Upper lobe of left lung (tissue), 6 donors: Measurements from ENCODE around the gene PSME2. TPM values are rescaled to one million over a fixed set of nuclear protein-coding genes. Genes with fewer than 3 reads are reported as not detected.

Source experiments
- ATAC-seq, 2 donors: fragments of 200-7000 bp; cut with Tn5 transposase; one replicate each; pipeline ENCODE4 v1.9.1; 2022; ENCODE audit warnings: mild to moderate bottlenecking in 2 of 2, moderate library complexity in 2 of 2; ENCODE audit not compliant: low FRiP score in 2 of 2
- DNase-seq, 2 donors: peaks; one replicate each; pipeline ENCODE4 v3.0.0-alpha.2; 2019 to 2020
- H3K27ac ChIP-seq, 4 donors: fragments of 200-600 bp; sonication (generic); one replicate each; pipeline ENCODE4 v1.5.1; 2016 to 2019
- H3K27me3 ChIP-seq, 4 donors: fragments of 200-600 bp; sonication (generic); one replicate each; pipeline ENCODE4 v1.5.1; 2017 to 2019
- H3K36me3 ChIP-seq, 4 donors: fragments of 200-600 bp; sonication (generic); one replicate each; pipeline ENCODE4 v1.5.1; 2016 to 2019
- H3K4me1 ChIP-seq, 4 donors: fragments of 200-600 bp; sonication (generic); one replicate each; pipeline ENCODE4 v1.5.1; 2018 to 2019
- H3K4me3 ChIP-seq, 4 donors: fragments of 200-600 bp; sonication (generic); one replicate each; pipeline ENCODE4 v1.5.1; 2017 to 2019; ENCODE audit warnings: mild to moderate bottlenecking in 2 of 4, moderate library complexity in 1 of 4
- H3K9me3 ChIP-seq, 4 donors: fragments of 200-600 bp; sonication (generic); one replicate each; pipeline ENCODE4 v1.5.1; 2018 to 2019
- EP300 ChIP-seq, 4 donors: sonication (generic); formaldehyde crosslinking; IDR thresholded peaks; one replicate each; pipeline ENCODE4 v1.5.1; 2017; ENCODE audit warnings: antibody characterized with exemption in 4 of 4, control low read depth in 2 of 4
- POLR2A ChIP-seq, 4 donors: fragments of 450-650 bp; IDR thresholded peaks; one replicate each; pipeline ENCODE4 v1.5.1; 2016 to 2017; ENCODE audit warnings: antibody characterized with exemption in 4 of 4, mild to moderate bottlenecking in 2 of 4
- POLR2AphosphoS5 ChIP-seq, 2 donors: sonication (generic); formaldehyde crosslinking; IDR thresholded peaks; one replicate each; pipeline ENCODE4 v1.5.1; 2017; ENCODE audit warnings: antibody characterized with exemption in 2 of 2
- whole genome bisulfite sequencing, 2 donors: methylation state at CpG; one replicate each; pipeline ENCODE4 v1.1.5; 2017 to 2018; 5-methylcytosine and 5-hydroxymethylcytosine counted together
- total RNA-seq, 6 donors: library from RNA; depleted of rRNA in 4 of 6; stranded (reverse); fragments of >200 nt in 4 of 6; gene quantifications; one replicate each; pipeline versions ENCODE4 v1.1.0 to v1.2.1, GENCODE V29; 2016 to 2021
- TF ChIP-seq, protein P1 (sequence below), 6 experiments: fragments of 450-650 bp in 4 of 6; fragments of 200-600 bp in 2 of 6; sonication (generic) in 2 of 6; IDR thresholded peaks; one replicate each; pipeline ENCODE4 v1.5.1; 2016 to 2019; ENCODE audit warnings: antibody characterized with exemption in 6 of 6
- donor health status: DM: no; HTN: no; CAD: no; lungs with moderate emphysema.
- donor health status: DM: no; HTN: yes; CAD: no; lungs with severe emphysema.

The PSME2 gene
- total RNA-seq, 6 donors from 2014 or later = 58.5 to 144 (median 84.4) TPM

DNA sequence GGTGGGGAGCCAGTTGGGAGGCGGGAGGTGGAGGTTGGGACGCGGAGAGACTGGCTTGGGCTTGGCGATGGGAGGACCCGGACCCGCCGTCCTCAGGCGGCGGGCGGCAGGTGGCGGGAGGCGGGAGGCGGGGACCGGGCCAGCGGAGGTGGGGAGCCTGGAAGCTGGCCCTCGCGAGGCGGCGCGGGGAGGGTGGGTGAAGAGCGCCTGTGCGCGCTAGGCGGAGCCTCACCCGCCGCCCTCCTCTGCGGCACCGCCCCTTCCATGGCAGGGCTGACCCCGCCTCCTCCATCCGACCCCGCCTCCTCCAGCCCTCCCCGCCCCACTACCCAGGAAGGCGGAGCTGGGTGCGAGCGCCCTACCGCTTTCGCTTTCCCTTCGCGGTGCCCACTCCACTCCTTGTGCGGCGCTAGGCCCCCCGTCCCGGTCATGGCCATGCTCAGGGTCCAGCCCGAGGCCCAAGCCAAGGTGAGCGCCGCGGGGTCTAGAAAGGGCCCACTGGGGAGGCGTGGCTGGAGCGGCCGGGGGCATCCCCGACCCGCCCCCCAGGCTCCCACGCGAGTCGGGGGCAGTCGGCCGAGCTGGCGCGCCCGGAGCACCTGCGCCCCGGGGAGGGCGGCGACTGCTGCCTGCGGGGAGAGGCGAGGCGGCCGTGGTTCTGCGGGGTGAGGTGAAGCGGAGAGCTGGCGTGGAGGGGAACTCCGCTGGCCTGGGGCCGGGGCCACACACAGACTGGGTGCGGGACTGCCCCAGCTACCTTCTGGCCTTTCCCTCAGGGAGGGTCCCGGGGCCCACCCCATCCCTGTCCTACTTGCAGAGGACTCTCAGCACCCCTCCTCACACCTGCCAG lies 10.4 kb downstream of the PSME2 start, which contains the start of gene PSME1:
Gene PSME1, plus strand, starts transcription at position 361 of the 850 bp plus-strand sequence. Its CDS starts 69 bp downstream, at position 430.
- Histone ChIP-seq H3K4me1 (peaks cover 23 to 54% (median 35%) of the 10 kb centered on the region in 4 donors), H3K36me3 (peaks cover 4 to 24% (median 20%) of the 10 kb centered on the region in 4 donors), H3K27me3 (no peaks in the 10 kb centered on the region), H3K27ac (peak within 1 kb of the TSS; percentile 87 to 96 (median 94)), H3K4me3 (peak within 1 kb of the TSS; percentile 73 to 97 (median 88)), H3K9me3 (no peaks in the 10 kb centered on the region)
- TF ChIP-seq EP300 (IDR thresholded peaks at IDR 0.05) (peak in 1 of 4 donors; percentile 42), POLR2A (IDR thresholded peaks at IDR 0.05) (peak in 2 of 4 donors; percentile 73 to 76), POLR2AphosphoS5 (IDR thresholded peaks at IDR 0.05) (peak; percentile 84 to 90)
- TF ChIP-seq, protein P1, sequence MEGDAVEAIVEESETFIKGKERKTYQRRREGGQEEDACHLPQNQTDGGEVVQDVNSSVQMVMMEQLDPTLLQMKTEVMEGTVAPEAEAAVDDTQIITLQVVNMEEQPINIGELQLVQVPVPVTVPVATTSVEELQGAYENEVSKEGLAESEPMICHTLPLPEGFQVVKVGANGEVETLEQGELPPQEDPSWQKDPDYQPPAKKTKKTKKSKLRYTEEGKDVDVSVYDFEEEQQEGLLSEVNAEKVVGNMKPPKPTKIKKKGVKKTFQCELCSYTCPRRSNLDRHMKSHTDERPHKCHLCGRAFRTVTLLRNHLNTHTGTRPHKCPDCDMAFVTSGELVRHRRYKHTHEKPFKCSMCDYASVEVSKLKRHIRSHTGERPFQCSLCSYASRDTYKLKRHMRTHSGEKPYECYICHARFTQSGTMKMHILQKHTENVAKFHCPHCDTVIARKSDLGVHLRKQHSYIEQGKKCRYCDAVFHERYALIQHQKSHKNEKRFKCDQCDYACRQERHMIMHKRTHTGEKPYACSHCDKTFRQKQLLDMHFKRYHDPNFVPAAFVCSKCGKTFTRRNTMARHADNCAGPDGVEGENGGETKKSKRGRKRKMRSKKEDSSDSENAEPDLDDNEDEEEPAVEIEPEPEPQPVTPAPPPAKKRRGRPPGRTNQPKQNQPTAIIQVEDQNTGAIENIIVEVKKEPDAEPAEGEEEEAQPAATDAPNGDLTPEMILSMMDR (IDR thresholded peaks at IDR 0.05) = peak in 2 of 6 experiments; percentile 17 to 20
- ATAC-seq (peak; percentile 99), DNase-seq (peak; percentile 97 to 98)
- WGBS, 2 donors = 0% methylated on average over 52 of the region's 75 CpGs; no CpG with 5 or more reads in 1 of the 2 donors

DNA sequence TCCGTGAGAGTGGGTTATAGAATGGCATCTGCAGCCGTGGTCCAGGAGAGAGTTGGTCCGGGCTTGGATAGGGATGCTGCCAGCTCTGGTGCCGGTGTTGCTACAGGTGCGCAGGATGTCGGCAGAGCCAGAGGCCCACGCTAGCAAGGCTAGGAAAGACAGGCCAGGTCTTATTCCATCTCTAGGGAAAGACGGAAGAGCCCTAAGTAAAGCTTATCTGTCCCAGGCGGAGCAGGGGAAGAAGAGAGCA lies 10.9 kb downstream of the PSME2 start:
- peaks cover 20 to 49% (median 37%) of the 10 kb centered on the region in 4 donors for H3K4me1 ChIP-seq
- TF ChIP-seq EP300 (IDR thresholded peaks at IDR 0.05) (no peak), POLR2AphosphoS5 (IDR thresholded peaks at IDR 0.05) (no peak), POLR2A (IDR thresholded peaks at IDR 0.05) (no peak)
- TF ChIP-seq, protein P1 (IDR thresholded peaks at IDR 0.05) = no peak
- H3K27ac ChIP-seq = peak overlapping the region; percentile 87 to 96 (median 94)
- ATAC-seq (no peak), DNase-seq (no peak)
- peak overlapping the region; percentile 12 to 91 (median 80) for H3K4me3 ChIP-seq
- H3K36me3 ChIP-seq = peaks cover 4 to 24% (median 20%) of the 10 kb centered on the region in 4 donors
- 6 to 8% methylated on average over 8 to 9 of the region's 9 CpGs for WGBS, 2 donors
- H3K27me3 ChIP-seq = no peaks in the 10 kb centered on the region
- no peaks in the 10 kb centered on the region for H3K9me3 ChIP-seq

DNA sequence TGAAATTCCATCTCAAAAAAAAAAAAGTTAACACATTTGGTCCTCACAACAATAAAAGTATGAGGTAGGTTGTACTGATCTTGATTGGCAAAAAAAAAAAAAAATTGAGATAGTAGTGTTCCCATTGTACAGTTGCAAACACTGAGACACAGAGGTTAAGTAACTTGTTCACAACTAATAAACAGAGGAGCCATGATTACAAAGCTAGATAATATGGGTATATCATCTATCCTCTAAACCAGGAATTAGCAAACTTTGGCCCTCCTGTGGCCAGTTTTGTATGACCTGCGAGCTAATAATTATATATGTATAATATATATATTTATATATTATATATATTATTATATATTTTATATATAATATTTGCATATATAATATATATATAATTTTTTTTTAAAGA lies 12.7 kb downstream of the PSME2 start:
- peaks cover 4 to 14% (median 13%) of the 10 kb centered on the region in 4 donors for H3K36me3 ChIP-seq
- no peaks in the 10 kb centered on the region for H3K27me3 ChIP-seq
- DNase-seq = no peak
- TF ChIP-seq POLR2A (IDR thresholded peaks at IDR 0.05) (no peak), EP300 (IDR thresholded peaks at IDR 0.05) (no peak), POLR2AphosphoS5 (IDR thresholded peaks at IDR 0.05) (no peak)
- TF ChIP-seq, protein P1 (IDR thresholded peaks at IDR 0.05) = no peak
- H3K27ac ChIP-seq = no peak overlapping the region
- H3K4me1 ChIP-seq = peaks cover 13 to 33% (median 25%) of the 10 kb centered on the region in 4 donors
- ATAC-seq = no peak
- no peak overlapping the region for H3K4me3 ChIP-seq
- 92 to 100% methylated on average over 1 of the region's 1 CpG for WGBS, 2 donors
- H3K9me3 ChIP-seq = no peaks in the 10 kb centered on the region

DNA sequence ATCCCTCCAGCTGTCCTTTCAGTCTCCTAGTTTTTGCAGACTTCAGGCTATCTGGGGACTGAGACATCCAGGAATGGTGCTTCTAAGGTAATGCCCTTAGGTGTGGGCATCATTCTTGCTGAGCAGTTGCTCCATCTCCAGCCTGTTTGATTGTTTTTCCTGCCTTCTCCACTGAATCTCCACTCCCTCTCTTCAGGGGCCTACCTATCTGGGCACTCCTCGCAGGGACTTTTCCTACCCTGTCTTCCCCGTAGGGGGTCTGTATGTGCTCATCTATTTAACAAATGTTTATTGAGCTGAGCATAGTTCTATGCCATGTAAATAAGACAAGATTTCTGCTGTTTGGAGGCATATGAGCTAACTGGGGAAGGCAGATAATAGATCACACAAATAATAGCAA lies 13.4 kb downstream of the PSME2 start:
- H3K4me1 ChIP-seq = peaks cover 13 to 32% (median 25%) of the 10 kb centered on the region in 4 donors
- no peak overlapping the region for H3K4me3 ChIP-seq
- H3K27ac ChIP-seq = no peak overlapping the region
- TF ChIP-seq EP300 (IDR thresholded peaks at IDR 0.05) = no peak
- no peaks in the 10 kb centered on the region for H3K27me3 ChIP-seq
- H3K9me3 ChIP-seq = no peaks in the 10 kb centered on the region
- H3K36me3 ChIP-seq = peaks cover 0 to 6% (median 6%) of the 10 kb centered on the region in 4 donors
- no peak for DNase-seq
- no peak for ATAC-seq
- WGBS, 2 donors = 93 to 96% methylated on average over 2 of the region's 2 CpGs

DNA sequence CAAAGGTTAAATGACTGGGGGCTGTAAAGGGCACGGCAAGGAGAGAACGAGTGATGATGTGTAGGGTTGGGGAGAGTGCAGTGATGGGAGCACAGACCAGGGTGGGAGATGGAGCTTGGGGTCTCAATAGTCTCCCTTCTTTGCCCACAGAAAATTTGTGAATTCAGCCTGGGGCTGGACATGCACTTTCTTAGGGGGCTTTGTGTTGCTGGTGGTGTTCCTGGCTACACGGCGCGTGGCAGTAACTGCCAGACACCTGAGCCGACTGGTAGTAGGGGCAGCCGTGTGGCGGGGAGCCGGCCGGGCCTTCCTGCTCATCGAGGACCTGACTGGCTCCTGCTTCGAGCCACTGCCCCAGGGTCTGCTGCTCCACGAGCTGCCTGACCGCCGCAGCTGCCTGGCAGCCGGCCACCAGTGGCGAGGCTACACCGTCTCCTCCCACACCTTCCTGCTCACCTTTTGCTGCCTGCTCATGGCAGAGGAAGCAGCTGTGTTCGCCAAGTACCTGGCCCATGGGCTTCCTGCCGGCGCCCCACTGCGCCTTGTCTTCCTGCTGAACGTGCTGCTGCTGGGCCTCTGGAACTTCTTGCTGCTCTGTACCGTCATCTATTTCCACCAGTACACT lies 14.2 kb downstream of the PSME2 start:
- H3K27me3 ChIP-seq = no peaks in the 10 kb centered on the region
- no peaks in the 10 kb centered on the region for H3K36me3 ChIP-seq
- ATAC-seq = no peak
- no peaks in the 10 kb centered on the region for H3K9me3 ChIP-seq
- peak overlapping the region in 3 of 4 donors; percentile 38 to 77 (median 51) for H3K27ac ChIP-seq
- peak in 1 of 2 donors; percentile 84 for DNase-seq
- TF ChIP-seq POLR2A (IDR thresholded peaks at IDR 0.05) (no peak), EP300 (IDR thresholded peaks at IDR 0.05) (no peak), POLR2AphosphoS5 (IDR thresholded peaks at IDR 0.05) (no peak)
- TF ChIP-seq, protein P1 (IDR thresholded peaks at IDR 0.05) = no peak
- H3K4me3 ChIP-seq = no peak overlapping the region
- WGBS, 2 donors = 69 to 70% methylated on average over 13 to 24 of the region's 24 CpGs
- H3K4me1 ChIP-seq = peaks cover 9 to 24% (median 19%) of the 10 kb centered on the region in 4 donors
